BLaER1 treated with 17β-estradiol and CSF1 and Interleukin-3, amounts not matched to agents 10 nM and 100 nM (cell line): ENCODE results near the gene B4GALT7.

Source experiments
- H3K27ac ChIP-seq, 11 experiments: shearing (Covaris generic); formaldehyde crosslinking; 2 replicates each; pipeline ENCODE4 v1.8.1; 2022
- H3K27me3 ChIP-seq, 11 experiments: shearing (Covaris generic); formaldehyde crosslinking; 2 replicates each; pipeline ENCODE4 v1.8.1; 2022
- H3K36me3 ChIP-seq, 11 experiments: shearing (Covaris generic); formaldehyde crosslinking; 2 replicates each; pipeline ENCODE4 v1.8.1; 2022
- H3K4me1 ChIP-seq, 10 experiments: shearing (Covaris generic); formaldehyde crosslinking; 2 replicates each; pipeline ENCODE4 v1.8.1; 2022
- H3K4me2 ChIP-seq, 11 experiments: shearing (Covaris generic); formaldehyde crosslinking; 2 replicates each; pipeline ENCODE4 v1.8.1; 2022
- H3K4me3 ChIP-seq, 10 experiments: shearing (Covaris generic); formaldehyde crosslinking; 2 replicates each; pipeline ENCODE4 v1.8.1; 2022
- H3K9ac ChIP-seq, 11 experiments: shearing (Covaris generic); formaldehyde crosslinking; 2 replicates each; pipeline ENCODE4 v1.8.1; 2022
- H3K9me3 ChIP-seq, 11 experiments: shearing (Covaris generic); formaldehyde crosslinking; replicated peaks in 1 of 11; 2 replicates each; pipeline ENCODE4 v1.8.1; 2022
- H4K20me1 ChIP-seq, 11 experiments: shearing (Covaris generic); formaldehyde crosslinking; 2 replicates each; pipeline ENCODE4 v1.8.1; 2022
- Cebpa-rat ChIP-seq, 11 experiments: shearing (Covaris generic); IDR thresholded peaks; 2 replicates each; pipeline ENCODE4 v1.8.1; 2022

Gene B4GALT7, protein sequence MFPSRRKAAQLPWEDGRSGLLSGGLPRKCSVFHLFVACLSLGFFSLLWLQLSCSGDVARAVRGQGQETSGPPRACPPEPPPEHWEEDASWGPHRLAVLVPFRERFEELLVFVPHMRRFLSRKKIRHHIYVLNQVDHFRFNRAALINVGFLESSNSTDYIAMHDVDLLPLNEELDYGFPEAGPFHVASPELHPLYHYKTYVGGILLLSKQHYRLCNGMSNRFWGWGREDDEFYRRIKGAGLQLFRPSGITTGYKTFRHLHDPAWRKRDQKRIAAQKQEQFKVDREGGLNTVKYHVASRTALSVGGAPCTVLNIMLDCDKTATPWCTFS

GRCh38 chr5:177599731-177600507, at the start of gene B4GALT7:
Gene B4GALT7 (plus strand): TSS chr5:177600132. CDS start chr5:177600211, 79 bp downstream.
- Histone ChIP-seq H3K4me2 (peak within 1 kb of the TSS; percentile 82 to 93 (median 91)), H3K27ac (peak within 1 kb of the TSS; percentile 75 to 98 (median 94)), H3K27me3 (no peaks in the 10 kb centered on the region), H4K20me1 (peaks cover 0 to 52% (median 30%) of the 10 kb centered on the region in 11 experiments; a peak in 19 of 22 replicates), H3K4me1 (peaks cover 25 to 53% (median 41%) of the 10 kb centered on the region in 10 experiments), H3K9me3 (no peaks in the 10 kb centered on the region), H3K4me3 (peak within 1 kb of the TSS; percentile 74 to 89 (median 80)), H3K36me3 (peaks cover 20 to 43% (median 27%) of the 10 kb centered on the region in 11 experiments), H3K9ac (peak within 1 kb of the TSS; percentile 88 to 97 (median 94))
- TF ChIP-seq Cebpa-rat (IDR thresholded peaks at IDR 0.05) = no peak

- H3K36me3 ChIP-seq = peaks cover 21 to 50% (median 44%) of the 10 kb centered on the region in 11 experiments; a peak in 21 of 22 replicates
- peaks cover 33 to 62% (median 58%) of the 10 kb centered on the region in 11 experiments; a peak in 21 of 22 replicates for H4K20me1 ChIP-seq
- H3K4me2 ChIP-seq = peak overlapping the region; percentile 85 to 98 (median 96)
- TF ChIP-seq Cebpa-rat (IDR thresholded peaks at IDR 0.05) = 0 out of 22 replicates have a peak, but pooled peaks of 1 of the 11 experiments have one; percentile 18
- H3K9me3 ChIP-seq = no peaks in the 10 kb centered on the region
- peaks cover 35 to 63% (median 51%) of the 10 kb centered on the region in 10 experiments for H3K4me1 ChIP-seq
- peak overlapping the region in 9 of 11 experiments; percentile 83 to 93 (median 90); a peak in 18 of 22 replicates for H3K27ac ChIP-seq
- peak overlapping the region; percentile 89 to 99 (median 92) for H3K4me3 ChIP-seq
- peak overlapping the region; percentile 89 to 97 (median 95) for H3K9ac ChIP-seq
- no peaks in the 10 kb centered on the region for H3K27me3 ChIP-seq
These were observed 47.0 kb upstream of the B4GALT7 start for GRCh38 chr5:177552839-177553455.

DNA sequence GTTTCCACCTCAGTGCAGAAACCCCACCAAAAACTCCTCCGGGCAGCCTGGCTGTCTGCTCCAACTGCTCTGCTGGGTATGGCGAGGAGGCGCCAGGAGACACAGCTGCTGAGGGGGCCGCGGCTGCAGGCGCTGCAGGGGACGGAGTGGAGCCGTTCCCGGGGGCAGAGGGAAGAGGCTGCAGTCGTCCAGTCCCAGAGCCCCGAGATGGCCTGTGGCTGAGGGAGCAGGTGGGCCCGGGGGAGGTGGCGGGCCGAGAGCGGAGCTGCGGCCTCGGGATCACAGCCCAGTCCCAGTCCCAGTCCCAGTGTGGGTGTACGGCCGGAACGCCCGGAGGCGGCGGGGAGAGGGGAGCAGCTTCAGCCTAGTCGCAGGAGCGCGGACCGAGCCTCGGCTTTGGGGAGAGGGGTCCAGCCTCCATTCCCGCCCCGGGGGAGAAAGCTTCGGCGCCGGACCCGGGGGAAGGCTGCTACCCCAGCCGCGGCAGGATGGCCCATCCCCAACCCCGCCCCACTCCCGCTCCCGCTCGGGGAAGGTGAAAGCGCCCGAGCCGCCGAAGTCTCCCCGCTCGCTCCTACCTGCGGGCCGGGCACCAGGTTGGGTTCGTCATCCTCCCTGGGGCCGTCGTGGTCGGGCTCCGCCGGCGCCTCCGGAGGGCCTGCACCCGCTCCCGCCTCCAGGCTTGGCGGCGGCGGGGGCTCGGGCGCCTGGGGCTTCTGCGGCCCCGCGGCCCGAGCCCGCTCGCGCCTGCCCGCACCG, 46.1 kb upstream of the B4GALT7 start:
- Histone ChIP-seq H3K4me1 (peaks cover 35 to 54% (median 45%) of the 10 kb centered on the region in 10 experiments), H3K27me3 (no peaks in the 10 kb centered on the region), H4K20me1 (peaks cover 30 to 53% (median 49%) of the 10 kb centered on the region in 11 experiments; a peak in 21 of 22 replicates), H3K9ac (peak overlapping the region; percentile 89 to 97 (median 95)), H3K27ac (peak overlapping the region; percentile 61 to 93 (median 90); a peak in 21 of 22 replicates), H3K9me3 (no peaks in the 10 kb centered on the region), H3K4me3 (peak overlapping the region; percentile 89 to 99 (median 92)), H3K36me3 (peaks cover 21 to 41% (median 36%) of the 10 kb centered on the region in 11 experiments; a peak in 21 of 22 replicates), H3K4me2 (peak overlapping the region; percentile 85 to 98 (median 96))
- no peak for TF ChIP-seq Cebpa-rat (IDR thresholded peaks at IDR 0.05)

DNA sequence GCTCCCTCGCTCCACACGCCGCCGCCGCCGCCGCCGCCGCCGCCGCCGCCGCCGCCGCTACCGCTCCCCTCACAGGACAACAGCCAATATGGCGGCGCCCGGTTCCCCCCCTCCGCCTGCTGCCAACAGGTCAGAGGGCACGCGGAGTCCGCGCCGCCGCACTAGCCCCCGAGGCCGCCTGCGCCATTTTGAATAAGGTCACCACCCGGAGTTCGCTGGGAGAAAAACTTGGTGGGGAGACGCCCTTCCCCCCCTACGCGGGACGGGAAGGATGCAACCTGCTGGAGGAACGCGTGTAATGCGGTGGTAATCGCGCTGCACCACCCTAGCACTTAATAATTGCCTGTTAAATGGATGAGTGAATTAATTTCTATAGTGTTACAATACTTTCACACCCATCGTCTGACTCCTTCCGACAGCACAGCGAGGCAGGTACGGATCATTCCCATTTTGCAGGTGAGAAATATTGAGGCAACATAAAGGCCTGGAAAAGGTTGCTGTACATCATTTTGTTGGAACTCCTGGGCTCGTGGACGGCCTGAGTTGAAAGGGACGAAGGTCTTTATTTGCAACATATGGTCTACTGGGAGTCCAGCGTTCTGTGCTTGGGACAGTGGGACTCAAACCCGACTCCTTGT, 45.3 kb upstream of the B4GALT7 start, which contains the start of gene FAM193B:
Gene FAM193B, minus strand, starts transcription at position 90 of the 638 bp plus-strand sequence. CDS start 105 bp downstream, outside the sequence.
- peak within 1 kb of the TSS; percentile 89 to 99 (median 92) for H3K4me3 ChIP-seq
- H3K9ac ChIP-seq = peak within 1 kb of the TSS; percentile 89 to 97 (median 95)
- H4K20me1 ChIP-seq = peaks cover 30 to 46% (median 44%) of the 10 kb centered on the region in 11 experiments; a peak in 21 of 22 replicates
- no peak for TF ChIP-seq Cebpa-rat (IDR thresholded peaks at IDR 0.05)
- peak within 1 kb of the TSS; percentile 85 to 98 (median 96) for H3K4me2 ChIP-seq
- H3K36me3 ChIP-seq = peaks cover 21 to 36% (median 33%) of the 10 kb centered on the region in 11 experiments; a peak in 21 of 22 replicates
- no peaks in the 10 kb centered on the region for H3K9me3 ChIP-seq
- no peaks in the 10 kb centered on the region for H3K27me3 ChIP-seq
- H3K4me1 ChIP-seq = peaks cover 32 to 47% (median 38%) of the 10 kb centered on the region in 10 experiments
- peak within 1 kb of the TSS; percentile 61 to 93 (median 90); a peak in 21 of 22 replicates for H3K27ac ChIP-seq

DNA sequence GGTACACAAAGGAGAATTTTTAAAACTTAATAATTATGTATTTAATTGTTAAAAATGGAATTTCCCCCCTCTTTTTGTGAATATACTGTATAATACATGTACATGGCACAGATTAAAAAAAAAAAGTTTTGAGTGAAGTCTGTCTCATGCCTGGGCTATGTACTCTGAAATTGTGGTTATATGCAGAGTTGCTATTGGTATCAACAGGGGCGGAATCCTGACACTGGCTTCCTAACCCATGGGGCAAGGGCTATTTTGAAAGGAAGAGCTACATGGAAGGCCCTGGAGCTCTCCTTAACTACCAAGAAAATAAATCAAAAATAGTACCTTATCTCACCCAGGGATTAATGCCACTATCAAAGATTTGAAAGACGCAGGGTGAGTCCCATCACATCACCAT, 44.7 kb upstream of the B4GALT7 start:
- Histone ChIP-seq H3K9ac (no peak overlapping the region), H3K27ac (no peak overlapping the region)

GRCh38 chr5:177555665-177556064, 44.3 kb upstream of the B4GALT7 start:
- Histone ChIP-seq H3K36me3 (peaks cover 19 to 26% (median 23%) of the 10 kb centered on the region in 11 experiments; a peak in 21 of 22 replicates), H3K9ac (no peak overlapping the region), H3K9me3 (peaks cover 0 to 3% (median 0%) of the 10 kb centered on the region in 11 experiments; a peak in 3 of 22 replicates), H3K4me2 (no peak overlapping the region), H3K4me3 (no peak overlapping the region), H3K27ac (no peak overlapping the region), H3K27me3 (no peaks in the 10 kb centered on the region), H4K20me1 (peaks cover 20 to 35% (median 33%) of the 10 kb centered on the region in 11 experiments; a peak in 21 of 22 replicates), H3K4me1 (peaks cover 26 to 36% (median 30%) of the 10 kb centered on the region in 10 experiments)
- TF ChIP-seq Cebpa-rat (IDR thresholded peaks at IDR 0.05) = no peak

More for the DNA sequence above, 44.7 kb upstream of the B4GALT7 start:
- H3K4me3 ChIP-seq = no peak overlapping the region; a peak in 1 of 20 replicates
- H3K4me2 ChIP-seq = peak overlapping the region in 6 of 11 experiments; percentile 71 to 97 (median 92); a peak in 7 of 22 replicates
- H3K4me1 ChIP-seq = peaks cover 30 to 41% (median 35%) of the 10 kb centered on the region in 10 experiments
- peaks cover 25 to 40% (median 38%) of the 10 kb centered on the region in 11 experiments; a peak in 21 of 22 replicates for H4K20me1 ChIP-seq
- H3K9me3 ChIP-seq = no peaks in the 10 kb centered on the region; a peak in 1 of 22 replicates
- TF ChIP-seq Cebpa-rat (IDR thresholded peaks at IDR 0.05) = no peak
- H3K27me3 ChIP-seq = no peaks in the 10 kb centered on the region
- H3K36me3 ChIP-seq = peaks cover 21 to 30% (median 27%) of the 10 kb centered on the region in 11 experiments; a peak in 21 of 22 replicates

- Histone ChIP-seq H3K4me2 (0 out of 22 replicates have a peak overlapping the region, but pooled peaks of 1 of the 11 experiments have one; percentile 3), H3K36me3 (peaks cover 4 to 11% (median 8%) of the 10 kb centered on the region in 11 experiments; a peak in 17 of 22 replicates), H3K4me1 (peaks cover 18 to 26% (median 20%) of the 10 kb centered on the region in 10 experiments), H3K9me3 (peaks cover 10 to 14% (median 10%) of the 10 kb centered on the region in 11 experiments), H3K27me3 (no peaks in the 10 kb centered on the region), H3K4me3 (no peak overlapping the region), H3K27ac (no peak overlapping the region), H4K20me1 (peaks cover 15 to 21% (median 18%) of the 10 kb centered on the region in 11 experiments; a peak in 21 of 22 replicates), H3K9ac (no peak overlapping the region)
- TF ChIP-seq Cebpa-rat (IDR thresholded peaks at IDR 0.05) = no peak
These were observed 42.8 kb upstream of the B4GALT7 start for GRCh38 chr5:177557041-177557647.
